HepG2 (cell line): Measurements from ENCODE around the gene ANKRD40. TPM values are rescaled to one million over a fixed set of nuclear protein-coding genes. Genes with fewer than 3 reads are reported as not detected.

Experiments
- CBX5 ChIP-seq: sonication (generic); formaldehyde crosslinking; IDR thresholded peaks from 2 replicates; pipeline ENCODE4 v1.4.0; 2020; ENCODE audit warnings: missing genetic modification reagents, borderline replicate concordance
- CREM ChIP-seq, 2 experiments: sonication (generic) in 1 of 2; formaldehyde crosslinking in 1 of 2; IDR thresholded peaks; 2 replicates each; pipeline versions ENCODE4 v1.4.0 to v1.6.1; 2016 to 2020; ENCODE audit warnings: antibody characterized with exemption in 1 of 2, mild to moderate bottlenecking in 1 of 2, missing genetic modification reagents in 1 of 2
- EP300 ChIP-seq, 3 experiments: sonication (generic) in 1 of 3; formaldehyde crosslinking in 1 of 3; IDR thresholded peaks; 2 replicates each; pipeline versions ENCODE4 v1.5.1 to v1.6.1; 2011 to 2020; ENCODE audit warnings: low read depth in 2 of 3, low read length in 2 of 3, borderline replicate concordance in 1 of 3, improper control_type of control experiment in 1 of 3, mild to moderate bottlenecking in 1 of 3, missing genetic modification reagents in 1 of 3, moderate library complexity in 1 of 3
- FOXA1 ChIP-seq, 2 experiments: fragments of 450-650 bp in 1 of 2; sonication (generic) in 1 of 2; formaldehyde crosslinking in 1 of 2; IDR thresholded peaks; 2 replicates each; pipeline versions ENCODE4 v1.4.0 to v1.6.1; 2016 to 2020; ENCODE audit warnings: missing genetic modification reagents in 1 of 2
- GATA4 ChIP-seq: sonication (generic); IDR thresholded peaks from 2 replicates; pipeline ENCODE4 v1.6.1; 2016; ENCODE audit warnings: antibody characterized with exemption, low read depth, borderline replicate concordance
- HNRNPUL1 ChIP-seq: fragments of 200-400 bp; formaldehyde crosslinking; IDR thresholded peaks from 2 replicates; pipeline ENCODE4 v1.6.1; 2017; ENCODE audit warnings: low read depth, mild to moderate bottlenecking, low read length, moderate library complexity
- ISX ChIP-seq: sonication (generic); formaldehyde crosslinking; conservative IDR thresholded peaks from 2 replicates; pipeline ENCODE4 v1.5.0; 2020; ENCODE audit warnings: missing genetic modification reagents
- KDM5B ChIP-seq: sonication (generic); formaldehyde crosslinking; IDR thresholded peaks from 2 replicates; pipeline ENCODE4 v1.4.0; 2020; ENCODE audit warnings: missing genetic modification reagents, mild to moderate bottlenecking, borderline replicate concordance
- MAFF ChIP-seq: IDR thresholded peaks from 2 replicates; pipeline ENCODE4 v1.6.1; 2011; ENCODE audit warnings: low read depth, low read length, improper control_type of control experiment
- PCBP1 ChIP-seq: fragments of 200-400 bp; formaldehyde crosslinking; IDR thresholded peaks from 2 replicates; pipeline ENCODE4 v1.6.1; 2017; ENCODE audit warnings: mild to moderate bottlenecking, low read depth, low read length, borderline replicate concordance
- RBAK ChIP-seq: sonication (generic); formaldehyde crosslinking; IDR thresholded peaks from 2 replicates; pipeline ENCODE4 v1.5.1; 2020; ENCODE audit warnings: mild to moderate bottlenecking, missing genetic modification reagents
- SMYD3 ChIP-seq: sonication (generic); formaldehyde crosslinking; IDR thresholded peaks from 2 replicates; pipeline ENCODE4 v1.8.1; 2023; ENCODE audit warnings: mild to moderate bottlenecking, missing genetic modification reagents
- SP5 ChIP-seq: IDR thresholded peaks from 2 replicates; pipeline ENCODE4 v1.6.1; 2016; ENCODE audit warnings: low read depth, borderline replicate concordance
- ZFP37 ChIP-seq: sonication (generic); formaldehyde crosslinking; IDR thresholded peaks from 2 replicates; pipeline ENCODE4 v1.4.0; 2020; ENCODE audit warnings: missing genetic modification reagents, borderline replicate concordance
- ZIK1 ChIP-seq: sonication (generic); formaldehyde crosslinking; IDR thresholded peaks from 2 replicates; pipeline ENCODE4 v1.5.0; 2020; ENCODE audit warnings: mild to moderate bottlenecking, low read depth, missing genetic modification reagents, borderline replicate concordance
- ZNF3 ChIP-seq: IDR thresholded peaks from 2 replicates; pipeline ENCODE4 v1.7.0; 2017; ENCODE audit warnings: inconsistent platforms
- ZNF549 ChIP-seq: sonication (generic); formaldehyde crosslinking; IDR thresholded peaks from 2 replicates; pipeline ENCODE4 v1.5.0; 2020; ENCODE audit warnings: missing genetic modification reagents
- ZNF672 ChIP-seq: sonication (generic); formaldehyde crosslinking; IDR thresholded peaks from 2 replicates; pipeline ENCODE4 v1.8.1; 2022; ENCODE audit warnings: missing genetic modification reagents
- ZSCAN12 ChIP-seq: sonication (generic); formaldehyde crosslinking; IDR thresholded peaks from 2 replicates; pipeline ENCODE4 v1.9.0; 2021; ENCODE audit warnings: mild to moderate bottlenecking, missing genetic modification reagents
- polyA plus RNA-seq, 8 experiments: library from polyadenylated mRNA; depleted of rRNA in 3 of 8; stranded (reverse) in 7 of 8; unstranded in 1 of 8; fragments of >200 nt; fragmentation: Illumina TruSeq in 4 of 8; extraction: Trizol in 4 of 8; gene quantifications; 2 replicates each; pipeline versions ENCODE4 v1.2.1 to v1.2.3, GENCODE V29; 2011 to 2016; ENCODE audit warnings: low read depth in 4 of 8, missing spikeins in 1 of 8, mixed read lengths in 1 of 8; ENCODE audit not compliant: insufficient read depth in 1 of 8
- total RNA-seq, 5 experiments: library from RNA; depleted of rRNA; stranded (reverse); fragments of >200 nt; fragmentation: Illumina TruSeq; extraction: Trizol; gene quantifications; 2 replicates each; pipeline ENCODE4 v1.2.3, GENCODE V29; 2016; ENCODE audit warnings: low read depth in 1 of 5
- TF ChIP-seq, protein P1 (sequence below): sonication (generic); formaldehyde crosslinking; IDR thresholded peaks from 2 replicates; pipeline ENCODE4 v1.4.0; 2020; ENCODE audit warnings: missing genetic modification reagents
- TF ChIP-seq, protein P2 (sequence below): sonication (generic); formaldehyde crosslinking; IDR thresholded peaks from 2 replicates; pipeline ENCODE4 v1.4.0; 2020; ENCODE audit warnings: mild to moderate bottlenecking, missing genetic modification reagents
- TF ChIP-seq, protein P3 (sequence below): sonication (generic); formaldehyde crosslinking; IDR thresholded peaks from 2 replicates; pipeline ENCODE4 v1.4.0; 2020; ENCODE audit warnings: missing genetic modification reagents

Gene ANKRD40
- total and polyA plus RNA-seq, 2 of the 13 experiments (the other 11 are each of a cell fraction or from before 2014, with no cell fraction given): 35.0 to 46.4 TPM

DNA sequence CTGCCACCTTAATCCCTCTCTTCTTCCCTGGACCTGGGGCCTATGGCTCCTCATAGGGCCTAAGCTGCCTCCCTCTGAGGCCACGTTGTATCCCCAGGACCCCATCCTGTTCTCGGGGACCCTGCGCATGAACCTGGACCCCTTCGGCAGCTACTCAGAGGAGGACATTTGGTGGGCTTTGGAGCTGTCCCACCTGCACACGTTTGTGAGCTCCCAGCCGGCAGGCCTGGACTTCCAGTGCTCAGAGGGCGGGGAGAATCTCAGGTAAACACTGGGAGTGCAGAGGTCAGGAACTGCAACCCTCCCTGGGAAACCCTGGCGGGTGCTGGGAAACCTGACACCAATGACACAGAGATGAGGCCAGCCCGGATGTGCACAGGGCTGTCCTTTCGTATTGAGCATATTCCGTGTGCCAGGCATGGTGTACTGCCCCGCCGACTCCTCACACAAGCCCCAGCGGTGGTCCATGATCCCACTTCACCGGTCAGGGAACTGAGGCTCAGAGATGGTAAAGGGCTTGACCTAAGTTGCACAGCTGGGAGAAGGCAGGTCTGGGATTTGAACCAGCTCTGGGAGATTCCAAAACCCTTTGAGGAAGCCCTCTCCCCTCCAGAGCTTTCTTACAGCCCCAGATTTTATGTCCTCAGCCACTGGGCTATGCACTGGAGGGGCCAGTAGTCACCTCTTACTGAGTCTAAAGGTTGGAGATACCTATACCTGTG is 22.9 kb downstream of the ANKRD40 start (continued):
- TF ChIP-seq, protein P1, sequence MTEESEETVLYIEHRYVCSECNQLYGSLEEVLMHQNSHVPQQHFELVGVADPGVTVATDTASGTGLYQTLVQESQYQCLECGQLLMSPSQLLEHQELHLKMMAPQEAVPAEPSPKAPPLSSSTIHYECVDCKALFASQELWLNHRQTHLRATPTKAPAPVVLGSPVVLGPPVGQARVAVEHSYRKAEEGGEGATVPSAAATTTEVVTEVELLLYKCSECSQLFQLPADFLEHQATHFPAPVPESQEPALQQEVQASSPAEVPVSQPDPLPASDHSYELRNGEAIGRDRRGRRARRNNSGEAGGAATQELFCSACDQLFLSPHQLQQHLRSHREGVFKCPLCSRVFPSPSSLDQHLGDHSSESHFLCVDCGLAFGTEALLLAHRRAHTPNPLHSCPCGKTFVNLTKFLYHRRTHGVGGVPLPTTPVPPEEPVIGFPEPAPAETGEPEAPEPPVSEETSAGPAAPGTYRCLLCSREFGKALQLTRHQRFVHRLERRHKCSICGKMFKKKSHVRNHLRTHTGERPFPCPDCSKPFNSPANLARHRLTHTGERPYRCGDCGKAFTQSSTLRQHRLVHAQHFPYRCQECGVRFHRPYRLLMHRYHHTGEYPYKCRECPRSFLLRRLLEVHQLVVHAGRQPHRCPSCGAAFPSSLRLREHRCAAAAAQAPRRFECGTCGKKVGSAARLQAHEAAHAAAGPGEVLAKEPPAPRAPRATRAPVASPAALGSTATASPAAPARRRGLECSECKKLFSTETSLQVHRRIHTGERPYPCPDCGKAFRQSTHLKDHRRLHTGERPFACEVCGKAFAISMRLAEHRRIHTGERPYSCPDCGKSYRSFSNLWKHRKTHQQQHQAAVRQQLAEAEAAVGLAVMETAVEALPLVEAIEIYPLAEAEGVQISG (CRISPR knock-in tag): peak; percentile 93
- TF ChIP-seq, protein P2, sequence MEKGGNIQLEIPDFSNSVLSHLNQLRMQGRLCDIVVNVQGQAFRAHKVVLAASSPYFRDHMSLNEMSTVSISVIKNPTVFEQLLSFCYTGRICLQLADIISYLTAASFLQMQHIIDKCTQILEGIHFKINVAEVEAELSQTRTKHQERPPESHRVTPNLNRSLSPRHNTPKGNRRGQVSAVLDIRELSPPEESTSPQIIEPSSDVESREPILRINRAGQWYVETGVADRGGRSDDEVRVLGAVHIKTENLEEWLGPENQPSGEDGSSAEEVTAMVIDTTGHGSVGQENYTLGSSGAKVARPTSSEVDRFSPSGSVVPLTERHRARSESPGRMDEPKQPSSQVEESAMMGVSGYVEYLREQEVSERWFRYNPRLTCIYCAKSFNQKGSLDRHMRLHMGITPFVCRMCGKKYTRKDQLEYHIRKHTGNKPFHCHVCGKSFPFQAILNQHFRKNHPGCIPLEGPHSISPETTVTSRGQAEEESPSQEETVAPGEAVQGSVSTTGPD: 0 out of 2 replicates have a peak, but pooled peaks have one; percentile 53
- TF ChIP-seq CBX5 (CRISPR knock-in tag) (peak; percentile 92; the same call in 1 of the 2 replicates), FOXA1 (IDR thresholded peaks at IDR 0.05) (peak; percentile 43; the same call in 1 of the 2 replicates), FOXA1 (CRISPR knock-in tag; IDR thresholded peaks at IDR 0.05) (peak; percentile 99), ZIK1 (CRISPR knock-in tag) (peak; percentile 49; the same call in 1 of the 2 replicates), ISX (no peak; the same call in 1 of the 2 replicates), MAFF (peak; percentile 15; the same call in 1 of the 2 replicates), HNRNPUL1 (no peak), ZNF3 (CRISPR knock-in tag) (peak; percentile 58; the same call in 1 of the 2 replicates), EP300 (IDR thresholded peaks at IDR 0.05; ENCODE audit: low read depth in 2 of 2, low read length in 2 of 2) (peak; percentile 84 to 93), EP300 (CRISPR knock-in tag; IDR thresholded peaks at IDR 0.05; ENCODE audit: borderline replicate concordance) (peak; percentile 92), GATA4 (peak; percentile 92), ZSCAN12 (CRISPR knock-in tag) (no peak; the same call in 1 of the 2 replicates), RBAK (CRISPR knock-in tag) (no peak), SMYD3 (CRISPR knock-in tag) (peak; percentile 95), KDM5B (CRISPR knock-in tag) (no peak; the same call in 1 of the 2 replicates), ZNF549 (CRISPR knock-in tag) (no peak), CREM (IDR thresholded peaks at IDR 0.05) (peak; percentile 83), CREM (CRISPR knock-in tag; IDR thresholded peaks at IDR 0.05) (no peak), ZNF672 (no peak), SP5 (CRISPR knock-in tag) (peak; percentile 99), ZFP37 (CRISPR knock-in tag) (0 out of 2 replicates have a peak, but pooled peaks have one; percentile 78), PCBP1 (no peak)
- TF ChIP-seq, protein P3, sequence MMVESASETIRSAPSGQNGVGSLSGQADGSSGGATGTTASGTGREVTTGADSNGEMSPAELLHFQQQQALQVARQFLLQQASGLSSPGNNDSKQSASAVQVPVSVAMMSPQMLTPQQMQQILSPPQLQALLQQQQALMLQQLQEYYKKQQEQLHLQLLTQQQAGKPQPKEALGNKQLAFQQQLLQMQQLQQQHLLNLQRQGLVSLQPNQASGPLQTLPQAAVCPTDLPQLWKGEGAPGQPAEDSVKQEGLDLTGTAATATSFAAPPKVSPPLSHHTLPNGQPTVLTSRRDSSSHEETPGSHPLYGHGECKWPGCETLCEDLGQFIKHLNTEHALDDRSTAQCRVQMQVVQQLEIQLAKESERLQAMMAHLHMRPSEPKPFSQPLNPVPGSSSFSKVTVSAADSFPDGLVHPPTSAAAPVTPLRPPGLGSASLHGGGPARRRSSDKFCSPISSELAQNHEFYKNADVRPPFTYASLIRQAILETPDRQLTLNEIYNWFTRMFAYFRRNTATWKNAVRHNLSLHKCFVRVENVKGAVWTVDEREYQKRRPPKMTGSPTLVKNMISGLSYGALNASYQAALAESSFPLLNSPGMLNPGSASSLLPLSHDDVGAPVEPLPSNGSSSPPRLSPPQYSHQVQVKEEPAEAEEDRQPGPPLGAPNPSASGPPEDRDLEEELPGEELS (CRISPR knock-in tag): peak; percentile 95
